GM18951 (cell line): Measurements from ENCODE around the gene RAB11FIP3.

ENCODE experiments used
- POLR2A ChIP-seq: IDR thresholded peaks from 4 replicates; pipeline ENCODE4 v1.6.1; 2011; ENCODE audit warnings: mild to moderate bottlenecking; ENCODE audit not compliant: insufficient read length, insufficient read depth; ENCODE audit errors: extremely low read depth
- in situ Hi-C: fragments of 300-500 bp; cut with MboI; formaldehyde crosslinking; loops from one replicate; pipeline ENCODE4 v1.12.0; 2022; ENCODE audit warnings: low sequenced_read_pairs, mixed read lengths, inconsistent platforms; ENCODE audit not compliant: unreplicated experiment

The RAB11FIP3 gene

GRCh38 chr16:530111-530817 is 104.8 kb downstream of the RAB11FIP3 start:
- in situ Hi-C loops, result no loop called here
- TF ChIP-seq POLR2A, result no peak

GRCh38 chr16:531494-532125 is 106.2 kb downstream of the RAB11FIP3 start:
- TF ChIP-seq POLR2A, result no peak
- in situ Hi-C loops, result no loop called here

GRCh38 chr16:533391-534123 is 108.1 kb downstream of the RAB11FIP3 start:
- TF ChIP-seq POLR2A, result no peak

GRCh38 chr16:534135-534534 is 108.7 kb downstream of the RAB11FIP3 start:
- in situ Hi-C loops, result no loop called here
- no peak for TF ChIP-seq POLR2A

More at GRCh38 chr16:533391-534123, 108.1 kb downstream of the RAB11FIP3 start:
- in situ Hi-C loops, result no loop called here

- no peak for TF ChIP-seq POLR2A
- in situ Hi-C loops, result no loop called here
Measured at GRCh38 chr16:534856-535445, 109.5 kb downstream of the RAB11FIP3 start.

GRCh38 chr16:535446-536405 is 110.3 kb downstream of the RAB11FIP3 start:
- TF ChIP-seq POLR2A, result no peak
- in situ Hi-C loops, result no loop called here

- in situ Hi-C loops, result no loop called here
- no peak for TF ChIP-seq POLR2A
Measured at GRCh38 chr16:536746-537145, 111.3 kb downstream of the RAB11FIP3 start.

- TF ChIP-seq POLR2A, result no peak
- in situ Hi-C loops, result no loop called here
Measured at GRCh38 chr16:537415-538335, 112.2 kb downstream of the RAB11FIP3 start.

- in situ Hi-C loops, result no loop called here
- no peak for TF ChIP-seq POLR2A
Measured at GRCh38 chr16:539901-540530, 114.6 kb downstream of the RAB11FIP3 start.

GRCh38 chr16:540645-541340 is 115.3 kb downstream of the RAB11FIP3 start:
- in situ Hi-C loops, result no loop called here
- TF ChIP-seq POLR2A, result no peak
